Measurements from ENCODE around the gene TMEM178A.

TMEM178A gene

GRCh38 chr2:39629646-39630045 is 36.1 kb upstream of the TMEM178A start:
- Histone ChIP-seq H3K9me3 (replicated peaks in 1 of 11) (peaks cover 0 to 19% (median 15%) of the 10 kb centered on the region in 11 experiments; a peak in 11 of 22 replicates), H3K4me2 (no peak overlapping the region), H3K9ac (no peak overlapping the region), H4K20me1 (no peaks in the 10 kb centered on the region), H3K36me3 (no peaks in the 10 kb centered on the region), H3K27me3 (no peaks in the 10 kb centered on the region), H3K4me1 (peaks cover 0 to 15% (median 4%) of the 10 kb centered on the region in 10 experiments; a peak in 9 of 20 replicates), H3K4me3 (no peak overlapping the region), H3K27ac (no peak overlapping the region)
- TF ChIP-seq Cebpa-rat (IDR thresholded peaks at IDR 0.05): no peak

DNA sequence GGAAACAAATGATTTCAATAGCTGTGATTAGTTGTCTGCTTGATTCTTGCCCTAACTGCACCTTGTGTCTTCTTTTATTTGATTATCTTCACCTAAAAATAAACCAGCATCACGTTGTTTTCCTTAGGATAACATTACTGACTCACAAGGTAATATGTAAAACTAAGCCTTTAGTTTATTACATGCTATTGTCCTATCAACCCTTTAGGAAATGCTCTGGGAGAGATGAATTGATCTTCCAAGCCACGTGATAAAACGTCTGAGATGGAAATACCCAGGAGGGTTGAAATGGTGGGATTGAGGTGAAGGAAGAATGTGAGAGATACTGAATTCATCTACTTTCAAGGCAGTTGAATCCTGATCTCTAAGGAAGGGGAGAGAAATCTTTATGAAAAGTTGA is 34.5 kb upstream of the TMEM178A start:
- TF ChIP-seq Cebpa-rat (IDR thresholded peaks at IDR 0.05): no peak
- no peak overlapping the region for H3K27ac ChIP-seq

DNA sequence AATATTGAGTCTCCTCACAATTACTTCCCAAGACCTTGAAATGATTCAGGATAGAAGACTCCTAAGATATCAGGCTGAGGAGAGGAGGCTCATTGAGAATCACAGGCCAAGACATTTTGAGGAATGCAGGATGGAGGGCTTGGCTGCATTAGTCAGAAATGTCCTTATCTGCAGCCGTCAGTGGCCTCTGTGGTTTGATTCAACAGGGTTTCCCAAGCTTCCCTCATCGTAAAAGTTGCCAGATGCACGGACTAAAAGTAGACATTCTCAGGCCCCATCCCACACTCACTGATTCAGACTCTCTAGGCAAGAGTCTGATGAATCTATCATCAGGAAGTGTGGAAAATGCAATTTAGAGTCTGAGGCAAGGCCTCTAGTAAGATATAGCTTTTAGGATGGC is 34.0 kb upstream of the TMEM178A start:
- Histone ChIP-seq H3K27ac (no peak overlapping the region), H3K36me3 (no peaks in the 10 kb centered on the region), H4K20me1 (no peaks in the 10 kb centered on the region), H3K4me3 (no peak overlapping the region), H3K9me3 (replicated peaks in 1 of 11) (peaks cover 0 to 19% (median 15%) of the 10 kb centered on the region in 11 experiments; a peak in 11 of 22 replicates), H3K4me1 (0 out of 20 replicates have a peak, but pooled peaks cover 0 to under 1% (median 0%) of the 10 kb centered on the region in 10 experiments), H3K27me3 (no peaks in the 10 kb centered on the region), H3K4me2 (no peak overlapping the region), H3K9ac (no peak overlapping the region)
- TF ChIP-seq Cebpa-rat (IDR thresholded peaks at IDR 0.05): no peak

More for the DNA sequence above, 34.5 kb upstream of the TMEM178A start:
- peaks cover 0 to 5% (median 0%) of the 10 kb centered on the region in 10 experiments; a peak in 6 of 20 replicates for H3K4me1 ChIP-seq
- H3K27me3 ChIP-seq: no peaks in the 10 kb centered on the region
- no peak overlapping the region for H3K9ac ChIP-seq
- H4K20me1 ChIP-seq: no peaks in the 10 kb centered on the region
- no peak overlapping the region for H3K4me3 ChIP-seq
- H3K36me3 ChIP-seq: no peaks in the 10 kb centered on the region
- H3K4me2 ChIP-seq: no peak overlapping the region
- peaks cover 0 to 19% (median 15%) of the 10 kb centered on the region in 11 experiments; a peak in 11 of 22 replicates for H3K9me3 ChIP-seq (replicated peaks in 1 of 11)

- Histone ChIP-seq H3K27ac (no peak overlapping the region), H3K36me3 (no peaks in the 10 kb centered on the region), H3K4me3 (no peak overlapping the region), H3K9ac (no peak overlapping the region), H3K4me1 (no peaks in the 10 kb centered on the region), H3K4me2 (no peak overlapping the region), H4K20me1 (no peaks in the 10 kb centered on the region), H3K27me3 (no peaks in the 10 kb centered on the region), H3K9me3 (replicated peaks in 1 of 11) (peaks cover 0 to 19% (median 15%) of the 10 kb centered on the region in 11 experiments; a peak in 11 of 22 replicates)
- no peak for TF ChIP-seq Cebpa-rat (IDR thresholded peaks at IDR 0.05)
These were observed 32.8 kb upstream of the TMEM178A start for GRCh38 chr2:39632876-39633275.

- H3K9me3 ChIP-seq (replicated peaks in 1 of 11): no peaks in the 10 kb centered on the region
- no peak for TF ChIP-seq Cebpa-rat (IDR thresholded peaks at IDR 0.05)
- no peak overlapping the region for H3K9ac ChIP-seq
- no peaks in the 10 kb centered on the region for H3K27me3 ChIP-seq
- no peaks in the 10 kb centered on the region for H3K36me3 ChIP-seq
- no peaks in the 10 kb centered on the region for H3K4me1 ChIP-seq
- H3K4me3 ChIP-seq: no peak overlapping the region
- H4K20me1 ChIP-seq: no peaks in the 10 kb centered on the region
- no peak overlapping the region for H3K4me2 ChIP-seq
- H3K27ac ChIP-seq: no peak overlapping the region
These were observed 29.4 kb upstream of the TMEM178A start for GRCh38 chr2:39636306-39636705.

DNA sequence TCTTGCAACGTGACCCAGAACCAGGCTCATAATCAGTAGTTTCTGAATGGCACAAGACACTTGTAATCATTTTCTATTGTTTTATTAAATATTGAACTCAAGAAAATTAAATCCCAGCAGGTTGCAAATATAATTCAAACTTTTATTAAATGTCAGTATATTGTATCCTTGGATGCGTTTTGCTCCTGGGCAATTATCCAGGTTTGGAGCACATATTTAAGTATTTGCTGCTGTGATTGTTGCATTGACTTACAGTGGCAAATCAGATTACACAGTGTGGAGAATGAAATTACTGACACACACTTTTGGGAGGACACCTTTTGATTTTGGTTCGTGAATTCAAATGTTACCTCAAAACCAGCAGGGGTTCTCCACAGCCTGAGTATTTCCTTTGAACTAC is 27.1 kb upstream of the TMEM178A start:
- H3K9ac ChIP-seq: no peak overlapping the region
- H3K36me3 ChIP-seq: no peaks in the 10 kb centered on the region
- H3K27me3 ChIP-seq: no peaks in the 10 kb centered on the region
- H3K9me3 ChIP-seq (replicated peaks in 1 of 11): no peaks in the 10 kb centered on the region
- H3K4me1 ChIP-seq: no peaks in the 10 kb centered on the region
- H4K20me1 ChIP-seq: no peaks in the 10 kb centered on the region
- no peak overlapping the region for H3K4me2 ChIP-seq
- no peak overlapping the region for H3K4me3 ChIP-seq
- TF ChIP-seq Cebpa-rat (IDR thresholded peaks at IDR 0.05): no peak
- no peak overlapping the region for H3K27ac ChIP-seq

GRCh38 chr2:39640107-39640506 is 25.6 kb upstream of the TMEM178A start:
- Histone ChIP-seq H3K4me2 (no peak overlapping the region), H3K4me3 (no peak overlapping the region), H3K36me3 (no peaks in the 10 kb centered on the region), H3K4me1 (no peaks in the 10 kb centered on the region), H3K9ac (no peak overlapping the region), H3K27me3 (no peaks in the 10 kb centered on the region), H3K9me3 (replicated peaks in 1 of 11) (no peaks in the 10 kb centered on the region), H3K27ac (no peak overlapping the region), H4K20me1 (no peaks in the 10 kb centered on the region)
- TF ChIP-seq Cebpa-rat (IDR thresholded peaks at IDR 0.05): no peak

GRCh38 chr2:39640681-39641080 is 25.0 kb upstream of the TMEM178A start:
- no peak overlapping the region for H3K4me2 ChIP-seq
- no peak overlapping the region for H3K27ac ChIP-seq
- H3K4me1 ChIP-seq: no peaks in the 10 kb centered on the region
- no peak overlapping the region for H3K4me3 ChIP-seq
- no peaks in the 10 kb centered on the region for H3K36me3 ChIP-seq
- no peak for TF ChIP-seq Cebpa-rat (IDR thresholded peaks at IDR 0.05)
- H4K20me1 ChIP-seq: no peaks in the 10 kb centered on the region
- no peaks in the 10 kb centered on the region for H3K27me3 ChIP-seq
- H3K9me3 ChIP-seq (replicated peaks in 1 of 11): no peaks in the 10 kb centered on the region
- no peak overlapping the region for H3K9ac ChIP-seq

- Histone ChIP-seq H3K9ac (no peak overlapping the region), H4K20me1 (no peaks in the 10 kb centered on the region), H3K4me3 (no peak overlapping the region), H3K4me2 (no peak overlapping the region), H3K9me3 (replicated peaks in 1 of 11) (no peaks in the 10 kb centered on the region), H3K27ac (no peak overlapping the region), H3K36me3 (no peaks in the 10 kb centered on the region), H3K27me3 (no peaks in the 10 kb centered on the region), H3K4me1 (no peaks in the 10 kb centered on the region)
- TF ChIP-seq Cebpa-rat (IDR thresholded peaks at IDR 0.05): no peak
These were observed 24.1 kb upstream of the TMEM178A start for GRCh38 chr2:39641635-39642034.

GRCh38 chr2:39642051-39642718 is 23.5 kb upstream of the TMEM178A start:
- Histone ChIP-seq H3K27me3 (no peaks in the 10 kb centered on the region), H3K4me3 (no peak overlapping the region), H3K4me1 (no peaks in the 10 kb centered on the region), H3K27ac (no peak overlapping the region), H3K9ac (no peak overlapping the region), H3K9me3 (replicated peaks in 1 of 11) (no peaks in the 10 kb centered on the region), H3K36me3 (no peaks in the 10 kb centered on the region), H3K4me2 (no peak overlapping the region), H4K20me1 (no peaks in the 10 kb centered on the region)
- no peak for TF ChIP-seq Cebpa-rat (IDR thresholded peaks at IDR 0.05)

All from BLaER1 treated with 17β-estradiol and CSF1 and Interleukin-3, amounts not matched to agents 10 nM and 100 nM (cell line).